ENCODE measurements around the gene KRT1. TPM values are rescaled to one million over a fixed set of nuclear protein-coding genes. Genes with fewer than 3 reads are reported as not detected.

Gene KRT1
- total RNA-seq, 1 experiment from 2014 or later, result not detected

DNA sequence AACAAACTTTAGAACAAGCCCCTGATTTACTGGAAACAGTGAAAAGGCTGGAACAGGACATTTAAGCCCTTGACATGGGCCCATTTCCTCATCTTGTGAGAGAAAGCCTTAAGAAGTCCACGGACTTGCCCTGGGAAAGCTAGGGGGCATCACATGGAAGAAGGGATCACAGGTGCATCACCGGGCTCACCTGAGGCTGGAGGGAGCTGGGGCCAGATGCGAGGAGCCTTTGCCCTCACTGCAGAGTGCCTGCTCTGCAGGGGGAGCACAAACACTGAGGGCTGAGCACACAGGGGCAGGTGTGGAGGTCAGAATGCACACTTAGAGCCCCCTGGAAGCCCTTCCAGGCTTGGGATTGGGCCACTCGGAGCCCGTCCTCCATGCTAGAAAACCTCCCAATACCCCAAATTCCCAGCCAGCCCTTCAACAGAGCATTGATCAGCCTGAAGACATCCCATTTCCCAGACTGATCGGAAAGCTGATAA is 5.2 kb upstream of the KRT1 start:
- CTCF ChIA-PET, result interaction anchor here (0.5 kb wide), 1 partner anchor 60 kb away, joined by 3 read pairs; no protein-coding TSS in a partner anchor
- Mint-ChIP-seq H3K9me3 (ENCODE audit: low read depth, unreplicated experiment) (no peaks in the 10 kb centered on the region), H3K27me3 (ENCODE audit: unreplicated experiment) (peaks cover 72% of the 10 kb centered on the region), H3K27ac (ENCODE audit: unreplicated experiment) (no peak overlapping the region), H3K4me1 (ENCODE audit: low read depth, unreplicated experiment) (peaks cover 10% of the 10 kb centered on the region), H3K36me3 (ENCODE audit: insufficient read depth, unreplicated experiment) (no peaks in the 10 kb centered on the region), H3K4me3 (ENCODE audit: low read depth, unreplicated experiment) (no peak overlapping the region)
- no TSS peak for BruUV-seq (replicated peaks)
- intact Hi-C loops (cut with micrococcal nuclease; ENCODE audit: unreplicated experiment), result no loop called here
- TF ChIP-seq, protein P1, sequence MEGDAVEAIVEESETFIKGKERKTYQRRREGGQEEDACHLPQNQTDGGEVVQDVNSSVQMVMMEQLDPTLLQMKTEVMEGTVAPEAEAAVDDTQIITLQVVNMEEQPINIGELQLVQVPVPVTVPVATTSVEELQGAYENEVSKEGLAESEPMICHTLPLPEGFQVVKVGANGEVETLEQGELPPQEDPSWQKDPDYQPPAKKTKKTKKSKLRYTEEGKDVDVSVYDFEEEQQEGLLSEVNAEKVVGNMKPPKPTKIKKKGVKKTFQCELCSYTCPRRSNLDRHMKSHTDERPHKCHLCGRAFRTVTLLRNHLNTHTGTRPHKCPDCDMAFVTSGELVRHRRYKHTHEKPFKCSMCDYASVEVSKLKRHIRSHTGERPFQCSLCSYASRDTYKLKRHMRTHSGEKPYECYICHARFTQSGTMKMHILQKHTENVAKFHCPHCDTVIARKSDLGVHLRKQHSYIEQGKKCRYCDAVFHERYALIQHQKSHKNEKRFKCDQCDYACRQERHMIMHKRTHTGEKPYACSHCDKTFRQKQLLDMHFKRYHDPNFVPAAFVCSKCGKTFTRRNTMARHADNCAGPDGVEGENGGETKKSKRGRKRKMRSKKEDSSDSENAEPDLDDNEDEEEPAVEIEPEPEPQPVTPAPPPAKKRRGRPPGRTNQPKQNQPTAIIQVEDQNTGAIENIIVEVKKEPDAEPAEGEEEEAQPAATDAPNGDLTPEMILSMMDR (IDR thresholded peaks at IDR 0.05; ENCODE audit: unreplicated experiment), result no peak
- DNase-seq, result no peak

DNA sequence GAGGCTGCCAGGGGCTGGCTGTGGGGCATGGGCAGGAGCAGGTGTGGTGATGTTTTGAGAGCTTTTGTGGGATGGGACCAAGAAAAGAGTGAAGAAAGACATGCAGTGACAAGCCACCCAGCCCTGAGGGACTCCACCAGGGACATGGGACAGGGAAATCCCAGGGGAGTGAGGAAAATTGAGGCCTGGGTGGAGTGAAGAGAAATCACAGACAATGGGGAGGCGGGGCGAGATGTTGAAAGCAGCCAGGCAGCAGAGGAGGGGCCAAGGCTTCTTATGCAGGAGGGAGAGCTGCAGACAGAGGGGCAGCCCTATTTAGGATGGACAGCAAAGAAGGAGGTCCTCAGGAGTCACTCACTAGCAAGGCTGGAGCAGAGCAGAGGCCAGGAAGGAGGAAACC is 4.2 kb upstream of the KRT1 start:
- BruUV-seq (replicated peaks), result no TSS peak
- Mint-ChIP-seq H3K36me3 (ENCODE audit: insufficient read depth, unreplicated experiment) (no peaks in the 10 kb centered on the region), H3K9me3 (ENCODE audit: low read depth, unreplicated experiment) (no peaks in the 10 kb centered on the region), H3K27ac (ENCODE audit: unreplicated experiment) (no peak overlapping the region), H3K27me3 (ENCODE audit: unreplicated experiment) (peaks cover 64% of the 10 kb centered on the region), H3K4me3 (ENCODE audit: low read depth, unreplicated experiment) (no peak overlapping the region), H3K4me1 (ENCODE audit: low read depth, unreplicated experiment) (peaks cover 10% of the 10 kb centered on the region)
- CTCF ChIA-PET, result no interaction called here
- TF ChIP-seq, protein P1 (IDR thresholded peaks at IDR 0.05; ENCODE audit: unreplicated experiment), result no peak
- intact Hi-C loops (cut with micrococcal nuclease; ENCODE audit: unreplicated experiment), result no loop called here
- no peak for DNase-seq

DNA sequence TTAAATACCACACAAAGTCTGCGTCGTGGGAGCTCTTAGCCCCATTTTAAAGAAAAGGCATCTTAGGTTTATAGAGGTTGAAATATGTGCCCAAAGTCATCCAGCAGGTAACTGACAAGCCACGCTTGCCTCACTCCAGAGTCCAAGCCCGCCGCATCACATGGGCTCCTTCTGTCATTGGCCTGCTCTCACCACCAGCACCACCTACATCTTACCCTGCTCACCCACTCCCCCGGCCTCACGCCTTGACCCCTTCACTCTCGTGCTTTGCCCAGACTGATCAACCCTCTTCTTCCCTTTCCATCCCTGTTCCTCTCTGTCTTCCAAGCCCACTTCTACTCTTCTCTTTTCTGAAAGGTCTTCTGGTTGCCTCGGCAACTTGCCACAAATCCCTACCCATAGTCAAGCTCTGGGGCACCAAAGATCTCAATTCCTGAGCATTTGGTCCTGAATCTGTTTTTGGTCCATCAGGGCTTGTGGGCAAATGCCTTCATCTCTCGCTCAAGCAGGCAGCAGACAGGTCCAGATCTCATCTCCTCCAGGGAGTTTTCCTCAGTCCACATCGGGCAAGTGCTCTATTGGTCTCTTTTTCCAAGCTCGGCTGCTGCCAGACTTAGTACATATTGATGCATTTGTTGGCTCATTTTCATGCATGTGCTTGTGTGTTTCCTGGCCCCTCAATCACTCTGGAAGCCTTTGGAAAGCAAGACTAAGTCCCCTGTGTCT is 3.5 kb upstream of the KRT1 start:
- intact Hi-C loops (cut with micrococcal nuclease; ENCODE audit: unreplicated experiment), result no loop called here
- Mint-ChIP-seq H3K27ac (ENCODE audit: unreplicated experiment) (no peak overlapping the region), H3K4me3 (ENCODE audit: low read depth, unreplicated experiment) (no peak overlapping the region), H3K36me3 (ENCODE audit: insufficient read depth, unreplicated experiment) (no peaks in the 10 kb centered on the region), H3K4me1 (ENCODE audit: low read depth, unreplicated experiment) (peaks cover 10% of the 10 kb centered on the region), H3K9me3 (ENCODE audit: low read depth, unreplicated experiment) (no peaks in the 10 kb centered on the region), H3K27me3 (ENCODE audit: unreplicated experiment) (peaks cover 57% of the 10 kb centered on the region)
- TF ChIP-seq, protein P1 (IDR thresholded peaks at IDR 0.05; ENCODE audit: unreplicated experiment), result no peak
- CTCF ChIA-PET, result interaction anchor here (0.5 kb wide), 1 partner anchor 847 kb away, joined by 3 read pairs; no protein-coding TSS in a partner anchor
- BruUV-seq (replicated peaks), result no TSS peak
- DNase-seq, result no peak

DNA sequence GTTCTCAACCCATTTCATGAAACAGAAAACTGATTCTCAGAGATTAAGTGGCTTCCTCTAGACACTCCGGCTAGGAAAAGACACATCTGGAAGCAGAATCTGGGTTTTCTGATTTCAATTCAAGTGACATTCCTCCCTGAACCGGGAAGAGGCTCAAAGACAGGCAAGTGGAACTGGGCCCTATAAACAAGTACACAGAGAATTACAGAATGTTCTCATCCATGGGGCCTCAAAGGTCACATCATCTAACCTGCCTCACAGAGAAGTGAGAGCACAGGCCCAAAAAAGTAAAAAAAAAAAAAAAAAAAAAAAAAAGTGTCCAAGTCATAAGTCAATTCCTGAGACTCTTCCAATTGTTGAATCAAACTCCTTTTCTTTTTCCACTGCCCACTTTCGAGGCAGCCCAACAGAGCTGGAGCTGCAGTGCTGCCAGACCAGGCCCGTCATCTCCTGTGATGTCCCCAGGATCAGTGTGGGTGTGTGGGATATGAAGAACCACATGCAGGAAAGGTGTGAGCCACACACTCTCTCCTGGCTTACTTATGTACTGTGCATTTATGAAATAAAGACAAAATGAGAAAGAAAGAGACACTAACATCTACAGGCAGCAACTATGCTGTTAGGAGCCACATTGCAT is 2.8 kb upstream of the KRT1 start:
- CTCF ChIA-PET, result no interaction called here
- no TSS peak for BruUV-seq (replicated peaks)
- no peak overlapping the region for H3K4me3 Mint-ChIP-seq (ENCODE audit: low read depth, unreplicated experiment)
- TF ChIP-seq, protein P1 (IDR thresholded peaks at IDR 0.05; ENCODE audit: unreplicated experiment), result no peak
- peaks cover 7% of the 10 kb centered on the region for H3K4me1 Mint-ChIP-seq (ENCODE audit: low read depth, unreplicated experiment)
- peaks cover 51% of the 10 kb centered on the region for H3K27me3 Mint-ChIP-seq (ENCODE audit: unreplicated experiment)
- no peak overlapping the region for H3K27ac Mint-ChIP-seq (ENCODE audit: unreplicated experiment)
- H3K9me3 Mint-ChIP-seq (ENCODE audit: low read depth, unreplicated experiment), result no peaks in the 10 kb centered on the region
- intact Hi-C loops (cut with micrococcal nuclease; ENCODE audit: unreplicated experiment), result no loop called here
- no peaks in the 10 kb centered on the region for H3K36me3 Mint-ChIP-seq (ENCODE audit: insufficient read depth, unreplicated experiment)
- no peak for DNase-seq
